Memory B cell (primary cell): ENCODE measurements around the gene HSD17B14.
A peak's percentile ranks its signal among the peaks of the same experiment; 100 is the strongest.
"Not testable (repeated sequence)": the region's sequence is repeated elsewhere in the genome, so short reads cannot be mapped to it uniquely, and the experiment has no call there.

Experiments
- ATAC-seq: fragments of 150-1000 bp; cut with Tn5 transposase; 2 replicates; pipeline ENCODE4 v1.10.0; 2021; ENCODE audit warnings: low read depth, mild to moderate bottlenecking, moderate library complexity
- DNase-seq, 2 donors: peaks; one replicate each; pipeline ENCODE4 v3.0.0; 2022; ENCODE audit warnings: low spot score in 2 of 2
- H3K27ac Mint-ChIP-seq: one replicate; pipeline ENCODE4 v1.8.0; 2022; ENCODE audit warnings: mild to moderate bottlenecking, moderate library complexity, mixed read lengths
- H3K27me3 Mint-ChIP-seq: one replicate; pipeline ENCODE4 v1.8.0; 2022; ENCODE audit warnings: mixed read lengths
- H3K36me3 Mint-ChIP-seq: one replicate; pipeline ENCODE4 v1.8.0; 2022; ENCODE audit warnings: mild to moderate bottlenecking, mixed read lengths
- H3K4me1 Mint-ChIP-seq: one replicate; pipeline ENCODE4 v1.8.0; 2022; ENCODE audit warnings: mixed read lengths
- H3K4me3 Mint-ChIP-seq: one replicate; pipeline ENCODE4 v1.8.0; 2022; ENCODE audit warnings: mild to moderate bottlenecking, moderate library complexity, mixed read lengths
- H3K9me3 Mint-ChIP-seq: one replicate; pipeline ENCODE4 v1.8.0; 2022; ENCODE audit warnings: mixed read lengths

HSD17B14 gene

DNA sequence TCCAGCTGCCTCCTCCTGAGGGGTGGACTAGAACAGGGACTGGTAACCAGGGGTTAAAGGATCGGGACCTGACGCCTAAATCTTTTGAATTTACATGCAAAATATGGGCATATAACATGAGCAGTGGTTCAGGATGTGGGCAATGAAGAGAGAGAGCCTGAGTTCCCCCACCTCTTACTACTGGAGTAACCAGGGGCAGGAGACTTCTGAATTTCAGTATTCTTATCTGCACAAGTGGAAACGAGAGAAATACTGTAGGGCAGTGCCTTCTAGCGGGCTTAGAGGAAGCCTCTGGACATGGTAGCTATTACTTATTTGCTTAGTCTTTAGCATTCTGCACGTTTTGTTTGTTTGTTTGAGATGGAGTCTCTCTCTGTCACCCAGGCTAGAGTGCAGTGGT, 51.8 kb downstream of the HSD17B14 start:
- no peak overlapping the region for H3K27ac Mint-ChIP-seq
- H3K4me1 Mint-ChIP-seq = peaks cover 12% of the 10 kb centered on the region
- H3K36me3 Mint-ChIP-seq = no peaks in the 10 kb centered on the region
- H3K9me3 Mint-ChIP-seq = no peaks in the 10 kb centered on the region
- H3K27me3 Mint-ChIP-seq = no peaks in the 10 kb centered on the region
- no peak for ATAC-seq
- no peak for DNase-seq
- H3K4me3 Mint-ChIP-seq = no peak overlapping the region

- Mint-ChIP-seq H3K4me3 (no peak overlapping the region), H3K36me3 (no peaks in the 10 kb centered on the region), H3K9me3 (no peaks in the 10 kb centered on the region), H3K27ac (no peak overlapping the region), H3K4me1 (peaks cover 9% of the 10 kb centered on the region), H3K27me3 (no peaks in the 10 kb centered on the region)
- no peak for DNase-seq
- no peak for ATAC-seq
Observed at GRCh38 chr19:48780631-48781391, 55.5 kb downstream of the HSD17B14 start.

DNA sequence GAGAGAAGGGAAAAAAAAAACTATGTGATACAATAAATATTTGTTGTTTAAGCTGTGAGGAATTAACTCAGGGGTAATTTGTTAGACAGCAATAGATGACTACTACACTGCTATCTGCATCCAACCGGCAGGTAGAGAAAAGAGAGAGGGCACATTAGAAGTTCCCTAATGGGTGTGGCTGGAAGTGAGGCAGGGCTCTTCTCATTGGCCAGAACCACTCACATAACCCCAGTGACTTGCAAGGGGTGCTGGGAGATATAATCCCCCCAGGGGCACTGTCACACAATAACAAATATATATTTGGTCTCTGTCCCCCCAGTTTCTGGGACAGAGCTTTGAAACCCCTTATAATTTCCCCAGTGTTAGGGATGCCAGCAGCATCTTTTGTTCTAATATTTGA, 56.7 kb downstream of the HSD17B14 start:
- ATAC-seq = peak; percentile 45
- no peak for DNase-seq
- H3K27ac Mint-ChIP-seq = no peak overlapping the region
- H3K27me3 Mint-ChIP-seq = no peaks in the 10 kb centered on the region
- H3K4me3 Mint-ChIP-seq = no peak overlapping the region
- H3K36me3 Mint-ChIP-seq = no peaks in the 10 kb centered on the region
- H3K4me1 Mint-ChIP-seq = peaks cover 9% of the 10 kb centered on the region
- no peaks in the 10 kb centered on the region for H3K9me3 Mint-ChIP-seq

- H3K9me3 Mint-ChIP-seq = no peaks in the 10 kb centered on the region
- peaks cover under 1% of the 10 kb centered on the region for H3K27me3 Mint-ChIP-seq
- no peak overlapping the region for H3K4me3 Mint-ChIP-seq
- no peak overlapping the region for H3K27ac Mint-ChIP-seq
- ATAC-seq (no peak), DNase-seq (no peak)
- H3K4me1 Mint-ChIP-seq = peaks cover 9% of the 10 kb centered on the region
- no peaks in the 10 kb centered on the region for H3K36me3 Mint-ChIP-seq
Observed at GRCh38 chr19:48777720-48778119, 58.6 kb downstream of the HSD17B14 start.

DNA sequence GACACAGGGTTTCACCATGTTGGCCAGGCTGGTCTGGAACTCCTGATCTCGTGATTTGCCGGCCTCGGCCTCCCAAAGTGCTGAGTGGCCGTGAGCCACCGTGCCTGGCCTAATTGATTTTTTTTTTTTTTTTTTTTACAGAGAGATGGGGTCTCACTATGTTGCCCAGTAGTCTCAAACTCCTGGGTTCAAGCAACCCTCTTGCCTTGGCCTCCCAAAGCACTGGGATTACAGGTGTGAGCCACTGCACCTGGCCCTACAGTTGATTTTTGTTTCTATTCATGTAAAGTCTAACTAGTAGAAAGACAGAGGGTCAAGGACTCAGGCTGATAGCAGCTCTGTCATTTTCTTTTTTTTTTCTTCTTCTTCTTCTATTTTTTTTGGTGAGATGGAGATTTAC, 59.2 kb downstream of the HSD17B14 start:
- Mint-ChIP-seq H3K27ac (no peak overlapping the region), H3K4me1 (peaks cover 6% of the 10 kb centered on the region), H3K9me3 (no peaks in the 10 kb centered on the region), H3K36me3 (no peaks in the 10 kb centered on the region), H3K4me3 (no peak overlapping the region), H3K27me3 (peaks cover 2% of the 10 kb centered on the region)
- DNase-seq (no peak), ATAC-seq (no peak)

DNA sequence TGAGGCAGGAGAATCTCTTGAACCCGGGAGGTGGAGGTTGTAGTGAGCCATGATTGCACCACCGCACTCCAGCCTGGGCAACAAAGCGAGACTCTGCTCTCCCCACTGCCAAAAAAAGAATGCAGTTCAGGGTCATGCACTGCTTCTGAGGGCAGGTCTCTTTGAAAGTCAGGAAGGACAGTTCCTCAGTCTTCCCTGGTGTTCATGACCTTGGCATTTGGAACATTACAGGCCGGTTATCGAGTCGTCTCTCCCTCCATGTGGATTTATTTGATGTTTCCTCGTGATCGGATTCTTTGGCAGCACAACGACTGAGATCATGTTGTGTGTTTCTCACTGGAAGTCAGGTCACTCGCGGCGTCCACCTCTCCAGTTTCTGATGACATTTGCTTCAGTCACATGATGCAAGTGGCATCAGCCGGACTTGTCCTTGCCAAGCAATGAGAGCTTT, 63.8 kb downstream of the HSD17B14 start:
- no peak for ATAC-seq

GRCh38 chr19:48770734-48771472, 65.4 kb downstream of the HSD17B14 start:
- DNase-seq (no peak), ATAC-seq (no peak)
- Mint-ChIP-seq H3K4me1 (no peaks in the 10 kb centered on the region), H3K27me3 (peaks cover 13% of the 10 kb centered on the region), H3K9me3 (no peaks in the 10 kb centered on the region), H3K36me3 (no peaks in the 10 kb centered on the region), H3K4me3 (no peak overlapping the region), H3K27ac (no peak overlapping the region)

More for the DNA sequence above, 63.8 kb downstream of the HSD17B14 start:
- Mint-ChIP-seq H3K27ac (no peak overlapping the region), H3K4me3 (no peak overlapping the region), H3K27me3 (peaks cover 12% of the 10 kb centered on the region), H3K4me1 (no peaks in the 10 kb centered on the region), H3K9me3 (no peaks in the 10 kb centered on the region), H3K36me3 (no peaks in the 10 kb centered on the region)
- no peak for DNase-seq

- DNase-seq = no peak
- Mint-ChIP-seq H3K9me3 (no peaks in the 10 kb centered on the region), H3K4me3 (no peak overlapping the region), H3K27me3 (peaks cover 13% of the 10 kb centered on the region), H3K36me3 (no peaks in the 10 kb centered on the region), H3K27ac (no peak overlapping the region), H3K4me1 (no peaks in the 10 kb centered on the region)
- ATAC-seq = no peak
Observed at GRCh38 chr19:48770266-48770665, 66.0 kb downstream of the HSD17B14 start.

DNA sequence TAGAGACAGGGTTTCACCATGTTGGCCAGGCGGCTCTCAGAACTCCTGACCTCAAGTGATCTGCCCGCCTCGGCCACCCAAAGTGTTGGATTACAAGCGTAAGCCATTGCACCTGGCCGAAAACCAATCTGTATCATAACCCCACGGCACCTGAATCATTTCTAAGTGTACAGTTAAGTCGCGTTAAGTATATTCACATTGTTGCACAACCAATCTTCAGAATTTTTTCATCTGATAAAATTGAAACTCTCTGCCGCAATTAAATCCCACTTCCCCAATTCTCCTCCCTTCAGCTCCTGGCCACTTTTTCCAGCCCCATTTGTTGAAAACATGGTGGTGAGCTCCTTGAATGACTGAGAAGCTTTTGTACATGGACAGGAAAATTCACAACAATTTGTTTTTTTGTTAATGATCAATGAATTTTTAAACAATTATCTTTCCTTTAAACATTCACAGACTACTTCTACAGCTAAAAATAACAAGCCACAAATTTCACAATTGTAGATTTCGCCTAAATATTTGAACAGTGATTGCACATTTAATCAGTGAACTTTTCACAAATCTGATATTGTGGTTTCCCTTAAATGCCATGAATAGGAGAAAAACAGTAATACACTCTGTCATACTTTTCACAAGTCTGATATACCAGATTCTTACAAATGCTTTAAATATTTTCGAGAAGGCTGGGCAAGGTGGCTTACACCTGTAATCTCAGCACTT, 67.1 kb downstream of the HSD17B14 start:
- no peaks in the 10 kb centered on the region for H3K4me1 Mint-ChIP-seq
- H3K4me3 Mint-ChIP-seq = no peak overlapping the region
- no peak overlapping the region for H3K27ac Mint-ChIP-seq
- H3K27me3 Mint-ChIP-seq = peaks cover 16% of the 10 kb centered on the region
- ATAC-seq = no peak
- no peaks in the 10 kb centered on the region for H3K9me3 Mint-ChIP-seq
- H3K36me3 Mint-ChIP-seq = no peaks in the 10 kb centered on the region
- DNase-seq = no peak

- not testable (repeated sequence) for H3K27ac Mint-ChIP-seq, H3K9me3 Mint-ChIP-seq, DNase-seq, H3K4me1 Mint-ChIP-seq, H3K4me3 Mint-ChIP-seq, H3K36me3 Mint-ChIP-seq, ATAC-seq
- peaks cover 16% of the 10 kb centered on the region for H3K27me3 Mint-ChIP-seq
Observed at GRCh38 chr19:48768171-48768753, 68.0 kb downstream of the HSD17B14 start.

DNA sequence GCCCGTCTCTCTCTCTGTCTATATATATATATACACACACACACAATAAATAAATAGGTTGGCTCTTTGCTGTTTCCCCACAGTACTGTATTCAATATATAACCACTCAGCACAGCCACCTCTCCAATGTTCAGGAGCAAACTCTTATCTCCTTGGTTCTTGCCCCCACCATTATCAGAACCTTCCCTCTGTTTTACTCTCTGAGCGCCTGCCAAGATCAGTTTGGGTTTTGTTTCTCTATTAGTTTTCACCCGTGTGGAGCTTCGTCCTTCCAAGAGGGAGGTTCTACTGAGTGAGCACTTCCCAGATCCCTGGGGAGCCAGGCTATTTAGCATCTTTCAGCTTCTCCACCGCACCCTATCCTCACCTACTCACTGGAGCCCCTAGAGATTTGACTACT, 70.5 kb downstream of the HSD17B14 start:
- H3K9me3 Mint-ChIP-seq, ATAC-seq, H3K4me3 Mint-ChIP-seq, H3K27ac Mint-ChIP-seq, H3K4me1 Mint-ChIP-seq, DNase-seq, H3K36me3 Mint-ChIP-seq: not testable (repeated sequence)
- H3K27me3 Mint-ChIP-seq = peaks cover 25% of the 10 kb centered on the region
